H9 (cell line): Measurements from ENCODE around the gene EIF2S2. TPM values are rescaled to one million over a fixed set of nuclear protein-coding genes. Genes with fewer than 3 reads are reported as not detected.

Experiments
- DNase-seq: peaks from one replicate; pipeline ENCODE4 v3.0.0-alpha.2; 2017
- H2AFZ ChIP-seq: one replicate; pipeline ENCODE4 v1.6.1; 2013; ENCODE audit warnings: mild to moderate bottlenecking, low read length, control low read depth, moderate library complexity
- H2AK5ac ChIP-seq: 2 replicates; pipeline ENCODE4 v1.6.1; 2013; ENCODE audit warnings: low read length, control low read depth, mixed read lengths; ENCODE audit not compliant: insufficient read length
- H2BK120ac ChIP-seq: one replicate; pipeline ENCODE4 v1.6.1; 2013; ENCODE audit warnings: low read depth, mild to moderate bottlenecking, low read length, control low read depth, inconsistent platforms; ENCODE audit not compliant: poor library complexity, severe bottlenecking
- H2BK12ac ChIP-seq: 2 replicates; pipeline ENCODE4 v1.6.1; 2013; ENCODE audit warnings: low read length, control low read depth, mixed read lengths, low read depth; ENCODE audit not compliant: insufficient read length
- H2BK15ac ChIP-seq: 2 replicates; pipeline ENCODE4 v1.6.1; 2013; ENCODE audit warnings: low read depth, low read length, control low read depth
- H2BK20ac ChIP-seq: one replicate; pipeline ENCODE4 v1.6.1; 2013; ENCODE audit warnings: low read depth, mild to moderate bottlenecking, low read length, control low read depth, inconsistent platforms; ENCODE audit not compliant: poor library complexity, severe bottlenecking
- H2BK5ac ChIP-seq: 2 replicates; pipeline ENCODE4 v1.6.1; 2013; ENCODE audit warnings: low read length, control low read depth, mixed read lengths; ENCODE audit not compliant: insufficient read length
- H3K14ac ChIP-seq: 2 replicates; pipeline ENCODE4 v1.6.1; 2013; ENCODE audit warnings: low read length, control low read depth; ENCODE audit not compliant: insufficient read depth
- H3K18ac ChIP-seq: 2 replicates; pipeline ENCODE4 v1.6.1; 2013; ENCODE audit warnings: low read depth, mild to moderate bottlenecking, mixed read lengths, low read length, control low read depth; ENCODE audit not compliant: insufficient read length
- H3K23ac ChIP-seq: 2 replicates; pipeline ENCODE4 v1.6.1; 2013; ENCODE audit warnings: low read length, control low read depth, mixed read lengths, low read depth; ENCODE audit not compliant: insufficient read length
- H3K23me2 ChIP-seq: 2 replicates; pipeline ENCODE4 v1.6.1; 2013; ENCODE audit warnings: low read depth, mild to moderate bottlenecking, mixed read lengths, low read length, control low read depth; ENCODE audit not compliant: insufficient read length, poor library complexity, severe bottlenecking
- H3K27ac ChIP-seq: 2 replicates; pipeline ENCODE4 v1.5.1; 2013; ENCODE audit warnings: low read length, control low read depth, mixed read lengths, low read depth; ENCODE audit not compliant: insufficient read length
- H3K27me3 ChIP-seq: 2 replicates; pipeline ENCODE4 v1.6.1; 2013; ENCODE audit warnings: low read length, control low read depth, inconsistent platforms; ENCODE audit not compliant: insufficient read depth
- H3K4ac ChIP-seq: 2 replicates; pipeline ENCODE4 v1.6.1; 2013; ENCODE audit warnings: low read depth, mild to moderate bottlenecking, control low read depth, inconsistent platforms, low read length, moderate library complexity
- H3K4me1 ChIP-seq: 2 replicates; pipeline ENCODE4 v1.6.1; 2013; ENCODE audit warnings: low read length, control low read depth, inconsistent platforms; ENCODE audit not compliant: insufficient read depth
- H3K4me2 ChIP-seq: 2 replicates; pipeline ENCODE4 v1.6.1; 2013; ENCODE audit warnings: low read length, control low read depth, mixed read lengths; ENCODE audit not compliant: insufficient read length, insufficient read depth
- H3K56ac ChIP-seq: 2 replicates; pipeline ENCODE4 v1.6.1; 2013; ENCODE audit warnings: low read depth, mild to moderate bottlenecking, mixed read lengths, low read length, control low read depth; ENCODE audit not compliant: insufficient read length
- H3K79me1 ChIP-seq: 2 replicates; pipeline ENCODE4 v1.6.1; 2013; ENCODE audit warnings: low read depth, mild to moderate bottlenecking, moderate library complexity, low read length, control low read depth, inconsistent platforms; ENCODE audit not compliant: insufficient read depth, poor library complexity, severe bottlenecking
- H3K79me2 ChIP-seq: 2 replicates; pipeline ENCODE4 v1.6.1; 2013; ENCODE audit warnings: low read length, control low read depth, inconsistent platforms; ENCODE audit not compliant: insufficient read depth
- H3K9ac ChIP-seq: 2 replicates; pipeline ENCODE4 v1.6.1; 2013; ENCODE audit warnings: low read length, control low read depth, mixed read lengths; ENCODE audit not compliant: insufficient read length; ENCODE audit errors: extremely low read depth
- H3K9me3 ChIP-seq: one replicate; pipeline ENCODE4 v1.6.1; 2013; ENCODE audit warnings: low read depth, low read length, inconsistent platforms; ENCODE audit not compliant: control insufficient read depth
- H3T11ph ChIP-seq: one replicate; pipeline ENCODE4 v1.6.1; 2013; ENCODE audit warnings: mild to moderate bottlenecking, low read length, control low read depth, inconsistent platforms
- H4K20me1 ChIP-seq: one replicate; pipeline ENCODE4 v1.6.1; 2013; ENCODE audit not compliant: control insufficient read depth, insufficient read length, insufficient read depth
- H4K5ac ChIP-seq: 2 replicates; pipeline ENCODE4 v1.6.1; 2013; ENCODE audit warnings: low read depth, mild to moderate bottlenecking, mixed read lengths, low read length, control low read depth; ENCODE audit not compliant: insufficient read length
- H4K8ac ChIP-seq: replicated peaks from 2 replicates; pipeline ENCODE4 v1.6.1; 2013; ENCODE audit warnings: low read length, control low read depth, mixed read lengths, low read depth; ENCODE audit not compliant: insufficient read length
- H4K91ac ChIP-seq: 2 replicates; pipeline ENCODE4 v1.6.1; 2013; ENCODE audit warnings: low read depth, mild to moderate bottlenecking, moderate library complexity, mixed read lengths, low read length, control low read depth; ENCODE audit not compliant: insufficient read length
- H3K27ac Mint-ChIP-seq, 3 experiments: 2 replicates in 2 of 3; 3 replicates in 1 of 3; pipeline ENCODE4 v1.8.0; 2020 to 2021; ENCODE audit warnings: mixed read lengths in 3 of 3, mild to moderate bottlenecking in 1 of 3, moderate library complexity in 1 of 3
- H3K27me3 Mint-ChIP-seq: 2 replicates; pipeline ENCODE4 v1.8.0; 2021; ENCODE audit warnings: low read depth, mild to moderate bottlenecking, moderate library complexity, mixed read lengths
- H3K36me3 Mint-ChIP-seq, 3 experiments: 2 replicates in 2 of 3; 3 replicates in 1 of 3; pipeline ENCODE4 v1.8.0; 2020 to 2021; ENCODE audit warnings: low read depth in 3 of 3, mixed read lengths in 3 of 3; ENCODE audit not compliant: insufficient read depth in 1 of 3
- H3K4me1 Mint-ChIP-seq, 2 experiments: 2 replicates each; pipeline ENCODE4 v1.8.0; 2020; ENCODE audit warnings: mixed read lengths in 2 of 2
- H3K4me3 Mint-ChIP-seq, 2 experiments: 2 replicates in 1 of 2; 3 replicates in 1 of 2; pipeline ENCODE4 v1.8.0; 2020 to 2021; ENCODE audit warnings: mild to moderate bottlenecking in 2 of 2, mixed read lengths in 2 of 2, moderate library complexity in 1 of 2
- H3K9me3 Mint-ChIP-seq, 2 experiments: 2 replicates in 1 of 2; 3 replicates in 1 of 2; pipeline ENCODE4 v1.8.0; 2020; ENCODE audit warnings: mild to moderate bottlenecking in 2 of 2, mixed read lengths in 2 of 2, moderate library complexity in 1 of 2
- CTCF ChIP-seq: fragments of 200-600 bp; sonication (generic); conservative IDR thresholded peaks from 3 replicates; pipeline ENCODE4 v1.8.0; 2021; ENCODE audit warnings: antibody characterized with exemption, mild to moderate bottlenecking
- total RNA-seq: library from RNA; stranded (reverse); gene quantifications from 2 replicates; pipeline ENCODE4 v1.2.1, GENCODE V29; 2021

EIF2S2 gene
- total RNA-seq, 1 experiment from 2014 or later: 188 TPM

GRCh38 chr20:34115232-34115631 is 3.2 kb upstream of the EIF2S2 start:
- Mint-ChIP-seq H3K27ac (no peak overlapping the region), H3K36me3 (peaks cover 6 to 12% (median 10%) of the 10 kb centered on the region in 3 experiments), H3K4me3 (no peak overlapping the region), H3K4me1 (peaks cover 10 to 11% of the 10 kb centered on the region in 2 experiments), H3K9me3 (no peaks in the 10 kb centered on the region), H3K27me3 (peaks cover 16% of the 10 kb centered on the region)
- Histone ChIP-seq H4K5ac (no peak overlapping the region), H2BK20ac (no peak overlapping the region), H3K23ac (no peak overlapping the region), H2AFZ (no peak overlapping the region), H2BK5ac (no peak overlapping the region), H3K4ac (no peak overlapping the region), H3K9ac (no peak overlapping the region), H3K27ac (no peak overlapping the region), H3K9me3 (no peaks in the 10 kb centered on the region), H2AK5ac (no peak overlapping the region), H4K8ac (no peak overlapping the region), H3T11ph (no peak overlapping the region), H3K4me2 (no peak overlapping the region), H3K27me3 (no peaks in the 10 kb centered on the region), H4K20me1 (no peaks in the 10 kb centered on the region), H4K91ac (no peak overlapping the region), H3K23me2 (peaks cover 14% of the 10 kb centered on the region), H3K56ac (no peak overlapping the region), H3K18ac (no peak overlapping the region), H2BK12ac (no peak overlapping the region), H3K14ac (no peak overlapping the region), H2BK15ac (no peak overlapping the region), H3K4me1 (peaks cover 3% of the 10 kb centered on the region; the same call in 1 of the 2 replicates), H2BK120ac (no peak overlapping the region), H3K79me1 (no peaks in the 10 kb centered on the region), H3K79me2 (peaks cover 15% of the 10 kb centered on the region)
- no peak for TF ChIP-seq CTCF
- DNase-seq: no peak
